Fibroblast of pulmonary artery (primary cell): ENCODE data around the gene NSUN4.

Experiments
- DNase-seq: peaks from one replicate; pipeline ENCODE4 v3.0.0-alpha.2; 2010; ENCODE audit warnings: low read depth
- H3K4me3 ChIP-seq: replicated peaks from 2 replicates; pipeline ENCODE4 v1.5.1; 2011; ENCODE audit warnings: low read depth, mild to moderate bottlenecking, control low read depth, low read length, moderate library complexity
- CTCF ChIP-seq: IDR thresholded peaks from 2 replicates; pipeline ENCODE4 v1.5.1; 2011; ENCODE audit warnings: mild to moderate bottlenecking, control low read depth, low read length, inconsistent platforms; ENCODE audit errors: missing control alignments

The NSUN4 gene

DNA sequence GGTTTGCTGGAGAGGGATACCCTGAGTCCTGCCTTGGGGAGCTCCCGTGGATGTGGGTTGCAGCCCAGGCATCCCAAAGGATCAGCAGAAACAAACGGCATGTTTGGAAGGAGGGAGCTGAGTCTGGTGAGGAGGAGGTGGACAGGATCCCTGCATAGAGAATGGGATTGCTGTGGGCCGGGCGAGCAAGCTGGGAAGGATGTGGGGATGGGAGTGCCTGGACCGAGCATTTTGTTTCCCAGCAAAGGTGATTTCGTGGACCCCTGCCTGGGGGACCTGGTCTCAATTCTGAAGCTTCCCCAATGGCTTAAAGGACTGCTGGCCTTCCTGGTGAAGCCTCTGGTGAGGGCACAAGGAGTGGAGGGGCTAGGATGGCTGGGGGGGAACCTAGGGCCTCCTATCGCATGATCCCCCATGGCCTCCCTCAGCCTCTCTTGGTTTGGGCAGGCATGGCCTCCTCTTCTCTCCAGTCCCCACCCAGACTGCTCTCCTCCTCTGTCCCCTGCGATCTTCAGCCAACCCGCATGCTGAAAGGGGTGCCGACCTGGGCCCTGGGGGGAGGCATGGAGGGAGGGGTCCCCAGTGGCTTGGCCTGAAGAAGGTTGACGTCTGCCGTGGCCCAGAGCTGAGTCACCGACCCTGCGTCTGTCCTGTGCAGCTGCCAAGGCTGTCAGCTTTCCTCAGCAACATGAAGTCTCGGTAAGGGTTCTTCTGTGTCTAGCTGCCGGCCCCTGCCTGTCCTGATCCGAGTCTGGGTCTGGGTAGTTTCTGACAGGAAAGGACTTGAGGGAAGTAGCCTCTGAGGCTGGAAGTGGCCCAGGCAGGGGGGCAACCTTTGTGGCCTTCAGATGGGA is 69.8 kb downstream of the NSUN4 start:
- H3K4me3 ChIP-seq, result no peak overlapping the region
- DNase-seq, result peak; percentile 40

DNA sequence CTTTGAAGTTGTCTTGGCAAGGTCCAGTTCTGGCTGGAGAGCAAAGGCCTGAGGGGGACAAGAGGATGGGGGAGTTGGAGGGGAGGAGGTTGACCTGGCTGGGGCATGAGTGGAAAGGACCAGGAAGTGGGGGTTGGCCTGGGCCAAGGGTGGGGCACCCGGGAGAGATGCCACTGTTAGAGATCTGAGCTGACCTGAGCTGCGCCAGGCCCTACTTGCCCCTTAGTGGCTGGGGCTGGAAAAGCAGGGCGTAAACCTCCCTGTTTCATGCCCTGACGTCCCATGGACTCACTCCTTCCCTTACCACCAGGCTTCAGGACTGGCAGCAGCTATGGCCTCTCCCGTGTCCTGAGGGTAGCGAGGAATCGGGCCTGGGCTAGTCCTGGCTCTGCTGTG is 70.4 kb downstream of the NSUN4 start:
- no peak overlapping the region for H3K4me3 ChIP-seq
- TF ChIP-seq CTCF, result no peak
- no peak for DNase-seq

More for the DNA sequence above, 69.8 kb downstream of the NSUN4 start:
- TF ChIP-seq CTCF, result no peak
